ENCODE data around the gene FAM184A. TPM values are rescaled to one million over a fixed set of nuclear protein-coding genes. Genes with fewer than 3 reads are reported as not detected.

The FAM184A gene
- total and polyA plus RNA-seq, 9 of the 15 experiments (the other 6 are each of a cell fraction or from before 2014, with no cell fraction given), result 6.4 to 18.7 (median 13.1) TPM

DNA sequence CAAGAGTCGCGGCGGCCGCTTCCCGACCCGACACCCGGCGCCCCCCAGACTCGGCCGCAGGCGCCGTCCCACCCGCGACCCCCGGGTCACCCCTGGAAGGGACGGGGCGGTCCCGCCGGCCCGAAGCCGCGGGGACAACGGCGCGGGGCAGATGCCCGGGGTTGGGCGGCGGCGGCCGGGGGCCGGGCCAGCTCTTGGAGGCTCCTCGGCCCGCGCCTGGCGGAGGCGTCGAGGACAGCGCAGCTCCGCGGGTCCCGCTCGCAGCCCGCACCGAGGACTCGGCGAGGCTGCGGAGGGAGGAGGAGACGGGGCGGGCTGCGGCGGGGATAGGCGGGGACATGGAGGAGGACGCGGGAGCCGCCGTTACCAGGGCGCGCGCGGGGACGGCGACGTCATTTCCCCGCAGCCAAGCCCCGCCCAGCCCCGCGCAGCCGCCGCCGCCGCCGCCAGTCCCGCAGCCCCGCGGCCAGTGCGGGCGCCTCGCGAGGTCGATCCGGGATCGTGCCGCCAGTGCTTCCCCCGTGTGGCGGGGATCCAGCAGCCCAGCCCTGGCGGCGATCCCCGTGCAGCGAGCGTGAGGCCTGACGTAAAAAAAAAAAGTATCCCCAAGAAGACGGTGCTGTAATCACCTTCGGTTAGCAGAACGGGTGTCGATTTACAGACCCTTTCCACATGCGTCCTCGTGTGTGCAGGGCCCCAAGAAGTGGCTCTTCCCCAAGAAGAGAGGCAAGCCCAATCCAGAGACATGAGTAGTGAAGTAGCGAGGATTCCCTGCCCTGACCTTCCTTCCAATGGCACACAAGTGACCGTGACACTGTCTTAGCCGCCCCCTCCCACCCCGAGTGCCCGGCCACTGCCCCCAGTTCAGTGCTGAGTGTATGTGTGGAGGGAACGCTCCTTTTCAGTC lies at the start of gene FAM184A (continued):
- no peak for TF ChIP-seq STAT5B (CRISPR knock-in tag; IDR thresholded peaks at IDR 0.05)
- peak; percentile 67 for TF ChIP-seq PHF20 (IDR thresholded peaks at IDR 0.05; ENCODE audit: partially characterized antibody)
- TF ChIP-seq RBBP5 (IDR thresholded peaks at IDR 0.05; ENCODE audit: borderline replicate concordance, insufficient read depth, low read length, poor library complexity, severe bottlenecking), result peak; percentile 58
- TF ChIP-seq, protein P1, sequence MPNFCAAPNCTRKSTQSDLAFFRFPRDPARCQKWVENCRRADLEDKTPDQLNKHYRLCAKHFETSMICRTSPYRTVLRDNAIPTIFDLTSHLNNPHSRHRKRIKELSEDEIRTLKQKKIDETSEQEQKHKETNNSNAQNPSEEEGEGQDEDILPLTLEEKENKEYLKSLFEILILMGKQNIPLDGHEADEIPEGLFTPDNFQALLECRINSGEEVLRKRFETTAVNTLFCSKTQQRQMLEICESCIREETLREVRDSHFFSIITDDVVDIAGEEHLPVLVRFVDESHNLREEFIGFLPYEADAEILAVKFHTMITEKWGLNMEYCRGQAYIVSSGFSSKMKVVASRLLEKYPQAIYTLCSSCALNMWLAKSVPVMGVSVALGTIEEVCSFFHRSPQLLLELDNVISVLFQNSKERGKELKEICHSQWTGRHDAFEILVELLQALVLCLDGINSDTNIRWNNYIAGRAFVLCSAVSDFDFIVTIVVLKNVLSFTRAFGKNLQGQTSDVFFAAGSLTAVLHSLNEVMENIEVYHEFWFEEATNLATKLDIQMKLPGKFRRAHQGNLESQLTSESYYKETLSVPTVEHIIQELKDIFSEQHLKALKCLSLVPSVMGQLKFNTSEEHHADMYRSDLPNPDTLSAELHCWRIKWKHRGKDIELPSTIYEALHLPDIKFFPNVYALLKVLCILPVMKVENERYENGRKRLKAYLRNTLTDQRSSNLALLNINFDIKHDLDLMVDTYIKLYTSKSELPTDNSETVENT (CRISPR knock-in tag; IDR thresholded peaks at IDR 0.05), result 0 out of 2 replicates have a peak, but pooled peaks have one; percentile 22
- TF ChIP-seq PML (IDR thresholded peaks at IDR 0.05; ENCODE audit: low read length), result peak; percentile 62; the same call in 1 of the 2 replicates
- TF ChIP-seq MAZ (CRISPR knock-in tag; conservative IDR thresholded peaks at IDR 0.05 in 1 of 2, IDR thresholded peaks at IDR 0.05 in 1 of 2), result peak; percentile 53 to 58; a peak in 3 of 4 replicates
- no peak; the same call in 1 of the 2 replicates for TF ChIP-seq GTF2E2 (tag; IDR thresholded peaks at IDR 0.05)
- TF ChIP-seq, protein P2, sequence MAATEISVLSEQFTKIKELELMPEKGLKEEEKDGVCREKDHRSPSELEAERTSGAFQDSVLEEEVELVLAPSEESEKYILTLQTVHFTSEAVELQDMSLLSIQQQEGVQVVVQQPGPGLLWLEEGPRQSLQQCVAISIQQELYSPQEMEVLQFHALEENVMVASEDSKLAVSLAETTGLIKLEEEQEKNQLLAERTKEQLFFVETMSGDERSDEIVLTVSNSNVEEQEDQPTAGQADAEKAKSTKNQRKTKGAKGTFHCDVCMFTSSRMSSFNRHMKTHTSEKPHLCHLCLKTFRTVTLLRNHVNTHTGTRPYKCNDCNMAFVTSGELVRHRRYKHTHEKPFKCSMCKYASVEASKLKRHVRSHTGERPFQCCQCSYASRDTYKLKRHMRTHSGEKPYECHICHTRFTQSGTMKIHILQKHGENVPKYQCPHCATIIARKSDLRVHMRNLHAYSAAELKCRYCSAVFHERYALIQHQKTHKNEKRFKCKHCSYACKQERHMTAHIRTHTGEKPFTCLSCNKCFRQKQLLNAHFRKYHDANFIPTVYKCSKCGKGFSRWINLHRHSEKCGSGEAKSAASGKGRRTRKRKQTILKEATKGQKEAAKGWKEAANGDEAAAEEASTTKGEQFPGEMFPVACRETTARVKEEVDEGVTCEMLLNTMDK (IDR thresholded peaks at IDR 0.05; ENCODE audit: borderline replicate concordance, insufficient read depth, low read depth, low read length, poor library complexity, severe bottlenecking), result peak; percentile 92
- TF ChIP-seq ZNF347 (CRISPR knock-in tag; IDR thresholded peaks at IDR 0.05; ENCODE audit: low read depth), result no peak
- TF ChIP-seq SREBF2 (CRISPR knock-in tag; IDR thresholded peaks at IDR 0.05), result no peak
- no peak for TF ChIP-seq KDM5B (IDR thresholded peaks at IDR 0.05; ENCODE audit: insufficient replicate concordance, low read depth, low read length)
- TF ChIP-seq ZNF778 (CRISPR knock-in tag; IDR thresholded peaks at IDR 0.05), result no peak

Data from K562 (cell line).